Iris pigment epithelial cell (primary cell): ENCODE data around the gene MGAT4A.
A peak's percentile ranks its signal among the peaks of the same experiment; 100 is the strongest.
"Not testable (repeated sequence)": the region's sequence is repeated elsewhere in the genome, so short reads cannot be mapped to it uniquely, and the experiment has no call there.

Experiments used
- DNase-seq: peaks from one replicate; pipeline ENCODE4 v3.0.0-alpha.2; 2011; ENCODE audit warnings: low read depth

MGAT4A gene

DNA sequence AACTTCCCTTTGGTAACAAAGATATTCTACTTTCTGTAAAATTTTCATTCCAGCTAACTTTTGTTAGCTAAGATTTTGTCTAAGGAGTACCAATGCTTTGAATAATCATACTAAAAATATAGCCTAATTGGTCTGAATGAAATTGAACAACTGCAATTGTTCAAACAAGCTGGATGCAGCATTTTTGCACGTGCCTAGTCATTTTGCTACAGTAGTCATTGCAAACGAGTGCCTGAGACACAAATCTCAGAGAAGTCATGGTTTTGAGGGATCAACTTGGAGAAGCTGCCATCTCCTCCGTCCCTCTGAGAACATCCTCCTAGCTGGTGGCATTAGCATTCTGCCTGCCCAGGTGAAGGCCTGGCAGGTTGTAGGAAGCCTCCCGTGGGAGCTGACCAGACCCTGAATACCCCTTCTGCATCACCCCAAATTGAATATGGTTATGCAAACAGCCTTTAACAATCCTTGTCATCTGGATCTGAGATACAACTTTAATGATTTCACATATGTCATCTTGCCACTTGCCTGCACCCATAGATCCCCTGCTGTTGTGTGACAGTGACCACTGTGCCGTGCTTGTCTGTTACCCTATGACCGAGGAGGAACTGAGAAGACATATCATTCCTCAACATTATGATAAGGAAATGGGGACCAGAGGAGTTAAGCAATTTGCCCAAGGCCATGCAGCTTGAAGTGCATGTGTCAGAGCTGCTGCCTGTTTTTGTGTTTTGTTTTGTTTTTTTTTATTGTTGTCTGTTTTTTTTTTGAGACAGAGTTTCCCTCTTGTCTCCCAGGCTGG is 29.1 kb upstream of the MGAT4A start:
- DNase-seq: no peak

GRCh38 chr2:98759338-98759737 is 28.4 kb upstream of the MGAT4A start:
- DNase-seq: no peak

GRCh38 chr2:98757904-98758421 is 27.0 kb upstream of the MGAT4A start:
- DNase-seq: peak; percentile 87

DNA sequence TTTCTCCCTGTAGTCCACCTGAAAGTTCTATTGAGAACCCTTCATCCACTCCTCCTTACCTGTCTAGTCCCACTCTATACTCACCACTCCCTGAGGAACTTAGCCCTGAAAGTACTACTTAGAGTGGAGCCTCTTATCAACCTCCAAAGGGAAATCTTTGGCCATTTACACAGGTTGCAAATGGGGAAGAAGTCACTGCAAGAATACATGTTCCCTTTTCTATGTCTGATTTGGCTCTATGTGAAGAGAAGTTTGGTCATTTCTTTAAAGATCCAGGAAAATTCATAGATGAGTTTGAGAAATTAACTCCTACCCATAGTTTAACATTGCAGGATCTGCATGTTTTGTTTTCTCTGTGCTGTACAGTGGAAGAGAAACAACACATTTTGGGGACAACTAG is 22.9 kb upstream of the MGAT4A start:
- no peak for DNase-seq

GRCh38 chr2:98752711-98753110 is 21.8 kb upstream of the MGAT4A start:
- DNase-seq: not testable (repeated sequence)

- no peak for DNase-seq
Observed at GRCh38 chr2:98751748-98752147, 20.8 kb upstream of the MGAT4A start.

DNA sequence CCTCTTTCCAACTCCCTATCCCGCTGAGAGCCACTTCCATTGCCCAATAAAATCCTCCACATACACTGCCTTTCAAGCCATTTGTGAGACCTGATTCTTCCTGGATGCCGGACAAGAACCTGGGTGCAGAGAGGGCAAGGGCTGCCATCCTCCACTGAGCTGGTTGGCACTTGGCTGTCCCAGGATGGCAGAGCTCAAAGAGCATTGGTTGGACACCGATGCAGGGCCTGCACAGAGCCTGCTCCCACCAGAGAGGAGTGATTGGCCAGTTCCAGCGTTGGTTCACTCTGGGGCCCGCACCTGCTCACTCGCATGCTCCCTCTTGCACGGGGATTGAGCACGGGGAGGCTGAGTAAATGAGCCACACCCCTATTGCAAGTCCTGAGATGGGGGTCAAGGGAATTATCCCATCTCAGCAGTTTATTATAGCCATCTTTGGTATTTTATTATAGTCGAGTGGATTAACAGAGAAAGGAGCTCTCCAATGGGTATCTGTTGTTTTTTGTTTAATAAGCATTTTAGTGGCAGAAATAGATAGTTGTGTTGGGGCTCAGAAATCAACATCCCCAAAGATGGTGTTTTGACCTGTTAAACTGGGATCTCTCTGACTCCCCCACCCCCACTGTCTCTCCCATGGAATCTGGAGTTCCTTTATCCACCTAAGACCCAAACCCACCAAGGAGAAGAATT is 19.8 kb upstream of the MGAT4A start:
- no peak for DNase-seq

GRCh38 chr2:98749066-98749450 is 18.1 kb upstream of the MGAT4A start:
- DNase-seq: no peak

DNA sequence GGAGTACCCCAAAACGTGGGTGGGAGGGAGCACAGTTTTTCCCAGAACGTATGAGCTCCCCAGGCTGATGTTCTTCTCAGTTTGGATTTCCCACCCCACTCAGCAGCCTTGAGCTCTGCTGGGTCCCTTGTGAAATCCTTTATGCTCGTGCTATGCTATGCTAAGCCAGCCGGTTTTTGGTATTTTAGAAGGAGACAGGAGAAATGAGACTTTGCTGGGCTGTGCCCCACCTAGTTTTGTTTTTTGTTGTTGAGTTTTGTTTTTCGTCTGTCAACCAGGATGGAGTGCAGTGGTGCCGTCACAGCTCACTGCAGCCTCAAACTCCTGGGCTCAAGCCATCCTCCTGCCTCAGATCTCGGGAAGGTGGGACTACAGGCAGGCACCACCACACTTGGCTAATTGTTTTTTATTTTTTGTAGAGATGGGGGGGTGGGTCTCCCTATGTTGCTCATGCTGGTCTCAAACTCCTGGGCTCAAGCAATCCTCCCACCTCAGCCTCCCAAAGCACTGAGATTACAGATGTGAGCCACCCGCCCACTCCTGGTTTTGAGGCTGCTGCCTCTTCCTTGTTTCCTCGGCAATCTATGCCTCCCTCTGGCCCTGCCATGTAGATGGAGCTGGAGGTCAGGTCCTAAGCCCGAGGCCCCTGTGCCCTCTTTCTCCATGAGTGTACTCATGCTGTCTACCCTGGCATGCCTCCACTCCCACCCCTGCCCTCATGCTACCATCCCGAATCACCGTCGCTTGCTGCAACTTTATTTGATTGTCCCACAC is 17.5 kb upstream of the MGAT4A start:
- DNase-seq: no peak

DNA sequence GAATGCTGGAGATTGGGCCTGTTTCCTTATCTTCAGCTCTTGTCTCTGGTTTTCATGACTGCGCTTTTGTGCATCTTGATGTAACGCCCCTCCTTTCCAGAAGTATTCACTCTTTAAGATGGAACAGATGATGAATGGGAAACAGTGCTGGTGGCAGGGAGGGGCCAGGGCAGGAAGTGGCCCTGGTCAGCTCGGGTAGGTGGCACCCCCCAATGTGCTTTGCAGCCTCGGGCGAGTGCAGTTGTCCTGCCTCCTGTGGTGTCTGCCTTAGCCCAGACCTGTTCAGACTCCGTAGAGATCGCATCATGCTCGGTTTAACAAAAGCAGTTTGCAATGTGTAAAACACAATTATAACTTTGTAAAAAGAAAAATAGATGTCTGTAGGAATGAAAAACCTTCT is 17.0 kb upstream of the MGAT4A start:
- DNase-seq: no peak

- DNase-seq: no peak
Observed at GRCh38 chr2:98746426-98746825, 15.5 kb upstream of the MGAT4A start.

- no peak for DNase-seq
Observed at GRCh38 chr2:98744595-98744994, 13.7 kb upstream of the MGAT4A start.

DNA sequence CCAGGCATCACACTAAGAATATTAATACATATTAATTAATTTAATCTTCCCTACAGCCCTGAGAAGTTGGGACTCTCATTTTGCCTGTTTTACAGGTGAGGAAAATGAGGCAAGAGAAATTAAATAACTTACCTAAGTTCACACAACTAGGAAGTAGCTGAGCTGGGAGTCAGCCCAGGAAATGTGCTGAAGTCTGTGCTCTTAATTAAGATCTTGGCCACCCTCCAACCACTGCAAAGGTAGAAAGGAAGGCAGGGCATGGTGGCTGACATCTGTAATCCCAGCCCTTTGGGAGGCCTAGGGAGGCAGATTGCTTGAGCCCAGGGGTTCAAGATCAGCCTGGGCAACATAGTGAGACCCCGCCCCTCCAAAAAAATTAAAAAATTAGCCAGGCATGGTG is 12.9 kb upstream of the MGAT4A start:
- no peak for DNase-seq

GRCh38 chr2:98739020-98739419 is 8.1 kb upstream of the MGAT4A start:
- no peak for DNase-seq

DNA sequence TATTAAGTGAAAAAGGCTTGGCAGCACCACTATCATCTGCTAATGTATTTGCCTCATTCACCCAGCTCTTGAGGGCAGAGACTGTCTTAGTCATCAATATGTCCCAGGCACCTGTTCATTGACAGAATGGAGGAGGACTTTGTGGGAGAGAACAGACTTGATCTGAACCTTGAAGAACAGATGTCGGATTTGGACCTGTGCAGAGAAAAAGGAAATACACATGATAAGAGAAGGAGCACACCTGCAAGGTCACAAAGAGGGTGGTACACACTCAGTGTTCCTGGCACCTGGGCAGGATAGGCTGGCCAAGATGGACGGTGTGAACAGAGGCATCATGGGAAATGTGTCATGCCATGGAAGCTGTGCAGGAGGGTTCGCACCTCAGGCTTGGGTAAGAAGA is 7.4 kb upstream of the MGAT4A start:
- DNase-seq: no peak

- DNase-seq: no peak
Observed at GRCh38 chr2:98737848-98738247, 6.9 kb upstream of the MGAT4A start.

GRCh38 chr2:98736464-98736889 is 5.5 kb upstream of the MGAT4A start:
- DNase-seq: peak; percentile 22

GRCh38 chr2:98734823-98735260 is 3.9 kb upstream of the MGAT4A start:
- no peak for DNase-seq

- no peak for DNase-seq
Observed at GRCh38 chr2:98734162-98734561, 3.2 kb upstream of the MGAT4A start.

GRCh38 chr2:98732430-98733051 is 1.6 kb upstream of the MGAT4A start:
- no peak for DNase-seq

DNA sequence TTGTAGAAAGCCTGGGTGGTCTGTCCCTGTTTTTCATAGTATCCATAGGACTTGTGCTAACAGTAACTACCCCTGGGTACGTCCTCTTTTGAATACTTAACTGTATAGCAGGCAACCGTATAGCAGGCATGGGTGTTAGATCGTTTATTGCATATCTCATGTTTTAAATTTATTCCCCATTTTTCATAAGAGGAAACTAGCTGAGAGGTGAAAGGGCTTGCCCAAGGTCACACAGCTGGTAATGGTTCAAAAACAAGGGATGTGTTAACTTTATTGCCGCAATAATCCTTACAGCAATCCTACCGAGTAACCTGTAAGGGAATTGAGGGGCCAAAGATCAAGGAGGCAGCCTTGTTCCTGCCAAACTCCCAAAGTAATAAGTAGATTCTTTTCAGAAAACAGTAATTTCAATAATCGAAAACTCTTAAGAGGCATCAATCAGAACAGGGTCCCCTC is 990 bp upstream of the MGAT4A start:
- DNase-seq: no peak

- peak; percentile 28 for DNase-seq
Observed at GRCh38 chr2:98730707-98731040, 258 bp downstream of the MGAT4A start.
